DMS114 treated with DMSO at 0.1 percent for 48 hours (cell line): Measurements from ENCODE around the gene FASN.
"Not testable (repeated sequence)": the region's sequence is repeated elsewhere in the genome, so short reads cannot be mapped to it uniquely, and the experiment has no call there.

ENCODE experiments used
- DNase-seq: peaks from one replicate; lab custom pipeline; 2025; ENCODE audit not compliant: unreplicated experiment; lab: John Stamatoyannopoulos, UW

Gene FASN

DNA sequence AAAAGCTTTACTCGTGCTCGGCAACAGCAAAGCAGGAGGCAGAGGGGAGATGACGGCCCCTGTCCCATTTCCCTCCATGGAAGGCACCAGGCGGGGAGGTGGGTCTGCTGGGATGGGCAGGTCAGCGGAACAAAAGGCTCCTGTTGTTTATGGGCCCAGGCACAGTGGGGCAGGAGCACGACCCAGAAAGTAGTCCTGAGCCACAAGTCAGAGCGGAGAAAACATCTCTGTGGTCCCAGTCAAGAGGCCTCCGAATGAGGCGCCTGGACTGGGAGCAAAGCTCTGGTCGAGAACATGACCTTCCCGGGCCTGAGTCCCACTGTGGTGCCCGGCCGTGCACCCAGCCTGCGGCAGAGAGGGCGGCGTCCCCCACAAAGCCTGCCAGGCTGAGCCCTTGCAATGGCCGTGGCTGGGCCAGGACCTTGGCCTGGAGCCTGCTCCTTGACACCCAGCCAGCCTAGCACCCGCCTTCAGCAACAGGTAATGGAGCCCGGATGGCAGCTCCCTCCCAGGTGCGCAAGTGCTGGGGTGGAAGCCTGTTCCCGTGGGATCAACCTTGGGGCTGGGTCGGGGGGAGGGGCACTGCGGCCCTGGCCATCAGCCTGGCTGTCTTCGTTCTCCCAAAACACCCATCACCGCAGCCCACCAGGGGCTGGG, 50.0 kb downstream of the FASN start:
- DNase-seq, result no peak

- DNase-seq, result no peak
Observed at GRCh38 chr17:82047379-82047778, 50.7 kb downstream of the FASN start.

DNA sequence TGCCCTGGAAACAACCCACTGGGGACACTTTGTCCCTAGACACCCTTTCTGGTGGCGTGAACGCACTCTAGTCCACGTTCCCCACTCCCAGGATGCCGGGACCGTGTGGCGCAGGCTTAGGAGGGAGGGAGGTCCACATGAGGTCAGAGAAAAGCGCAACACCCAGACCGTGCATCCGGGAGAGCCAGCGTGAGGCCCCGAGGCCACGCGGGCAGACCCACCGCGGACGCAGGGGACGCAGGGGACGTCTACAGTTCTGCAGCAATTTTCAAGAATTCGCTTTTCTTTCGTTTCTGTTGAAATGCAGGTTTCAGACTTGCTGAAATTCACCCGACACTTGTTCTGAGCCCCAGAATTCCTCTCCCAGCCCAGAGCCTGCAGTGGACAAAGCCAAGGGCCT, 51.1 kb downstream of the FASN start:
- DNase-seq, result no peak

- no peak for DNase-seq
Observed at GRCh38 chr17:82045936-82046484, 52.0 kb downstream of the FASN start.

DNA sequence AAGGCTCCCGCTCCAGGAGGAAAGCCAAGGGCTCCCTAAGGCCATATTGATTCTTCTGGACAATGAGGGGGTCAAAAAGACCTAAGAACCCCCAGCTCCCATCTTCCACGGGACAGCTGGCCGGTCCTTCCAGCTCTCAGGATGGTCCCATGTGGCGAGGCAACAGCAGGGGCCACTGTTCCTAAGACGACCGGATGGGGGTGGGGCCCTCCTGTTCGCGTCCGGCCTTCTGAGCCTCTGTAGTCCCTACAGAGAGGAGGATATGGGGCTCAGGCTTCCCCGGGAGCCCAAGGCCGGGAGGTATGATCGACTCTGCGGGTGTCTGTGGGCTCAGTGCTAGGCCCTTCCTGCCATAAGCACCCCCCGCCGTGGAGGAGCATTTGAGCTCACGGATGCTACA, 54.5 kb downstream of the FASN start:
- no peak for DNase-seq

DNA sequence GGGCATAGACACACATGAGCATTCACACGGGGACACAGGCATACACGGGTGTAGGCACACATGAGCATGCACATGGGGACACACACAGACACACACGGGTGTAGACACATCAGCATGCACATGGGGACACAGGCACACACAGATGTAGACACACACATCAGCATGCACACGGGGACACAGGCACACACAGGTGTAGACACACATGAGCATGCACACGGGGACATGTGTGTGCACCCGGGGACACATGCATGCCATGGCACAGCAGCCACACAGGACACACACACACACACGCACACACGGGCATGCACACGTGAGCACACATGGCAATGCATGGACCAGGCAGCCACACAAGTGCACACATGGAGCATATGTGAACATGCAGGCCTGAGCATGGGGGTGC, 55.4 kb downstream of the FASN start:
- no peak for DNase-seq

DNA sequence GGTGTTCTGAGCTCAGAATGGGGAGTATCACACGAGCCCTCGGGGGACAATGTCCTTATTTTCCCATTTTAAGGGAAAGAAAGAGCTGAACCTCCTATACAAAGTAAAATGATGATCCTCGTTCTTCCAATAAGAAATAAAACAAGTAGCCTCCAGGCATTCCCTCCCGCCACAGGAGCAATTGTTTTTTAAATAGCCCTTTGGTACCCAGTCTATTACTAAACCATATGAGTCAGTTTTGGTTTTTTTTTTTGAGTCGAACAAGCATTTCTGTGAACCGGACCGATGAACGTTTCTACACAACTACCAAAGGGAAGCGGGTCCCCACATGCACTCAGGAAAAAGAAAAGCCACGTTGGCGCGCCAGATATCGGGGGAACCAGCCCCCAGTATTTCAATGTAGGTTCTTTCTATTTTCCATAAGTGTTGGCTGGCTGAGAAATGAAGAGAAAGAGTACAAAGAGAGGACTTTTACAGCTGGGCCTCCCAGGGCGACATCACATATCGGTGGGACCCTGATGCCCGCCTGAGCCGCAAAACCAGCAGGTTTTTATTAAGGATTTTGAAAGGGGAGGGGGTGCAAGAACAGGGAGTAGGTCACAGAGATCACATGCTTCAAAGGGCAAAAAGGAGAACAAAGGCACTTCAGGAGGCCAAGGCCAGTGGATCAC, 56.8 kb downstream of the FASN start:
- no peak for DNase-seq

DNA sequence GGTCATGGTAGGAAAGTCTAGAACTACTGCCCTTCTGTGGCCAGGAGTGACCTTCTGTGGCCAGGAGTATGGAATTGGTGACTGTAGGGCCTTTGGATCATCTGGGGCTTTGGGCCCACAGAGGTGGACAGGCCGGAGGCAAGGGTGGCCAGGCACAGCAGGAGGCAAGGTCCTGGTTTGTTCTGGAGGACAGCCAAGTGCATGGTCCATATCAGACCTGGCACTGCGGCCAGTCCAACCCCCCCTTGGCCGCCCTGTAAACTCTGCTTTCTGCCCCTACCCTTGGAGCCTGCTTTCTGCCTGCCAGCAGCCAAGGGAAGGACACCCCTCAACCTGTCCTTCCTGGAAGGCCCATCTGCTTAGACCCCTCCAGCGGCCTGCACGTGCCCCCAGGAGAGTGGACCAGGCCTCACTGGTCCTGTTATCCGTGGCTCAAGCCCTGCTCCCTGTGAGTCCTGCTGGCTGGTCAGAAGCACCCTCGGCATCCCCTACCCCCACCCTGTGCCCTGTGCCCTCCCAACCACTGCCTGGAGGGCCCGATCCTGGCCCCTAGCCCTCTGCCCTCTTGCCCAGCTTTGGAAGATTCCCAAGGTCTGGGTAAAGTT, 58.2 kb downstream of the FASN start:
- no peak for DNase-seq

- not testable (repeated sequence) for DNase-seq
Observed at GRCh38 chr17:82038796-82039409, 59.1 kb downstream of the FASN start.

DNA sequence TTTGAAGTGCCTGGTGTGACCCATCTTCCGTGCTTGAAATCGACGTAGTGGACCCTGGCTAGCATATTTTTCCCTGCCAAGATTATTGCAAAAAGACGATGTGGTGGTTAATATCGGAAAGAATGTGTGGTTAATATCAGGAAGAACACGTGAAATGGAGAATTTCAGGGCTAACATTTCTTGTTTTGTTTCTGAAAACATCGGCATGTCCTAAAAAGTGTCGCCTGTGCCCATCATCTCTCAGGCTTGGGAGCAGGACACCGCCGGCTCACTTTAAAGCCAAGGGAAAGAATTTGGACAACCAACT, 60.2 kb downstream of the FASN start:
- no peak for DNase-seq

- peak; percentile 89 for DNase-seq
Observed at GRCh38 chr17:82037092-82037888, 60.7 kb downstream of the FASN start, which contains the start of gene DCXR. Gene DCXR (minus strand): TSS chr17:82037697. CDS start chr17:82037682, 15 bp downstream.

DNA sequence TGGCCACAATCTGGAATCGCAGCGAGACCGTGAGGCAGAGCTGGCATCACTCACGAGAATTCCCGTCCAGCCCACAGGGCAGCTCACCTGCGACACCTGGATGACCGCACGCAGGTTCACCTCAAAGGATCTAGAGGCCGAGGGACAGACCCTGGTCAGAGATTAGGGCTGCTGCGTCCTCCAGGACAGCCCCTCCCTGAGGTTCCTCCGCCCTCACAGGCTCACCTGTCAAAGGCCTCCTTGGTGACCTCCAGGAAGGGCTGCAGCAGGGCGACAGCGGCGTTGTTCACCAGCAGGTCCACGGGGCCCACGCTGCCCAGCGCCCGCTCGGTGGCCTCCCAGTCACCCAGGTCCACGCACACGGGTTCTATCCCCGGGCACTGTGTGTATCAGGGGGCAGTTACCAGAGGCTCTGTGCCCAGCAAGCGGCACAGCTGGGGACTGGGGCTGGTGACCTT, 61.4 kb downstream of the FASN start:
- DNase-seq, result no peak

- no peak for DNase-seq
Observed at GRCh38 chr17:82035956-82036633, 61.9 kb downstream of the FASN start.

GRCh38 chr17:82035488-82035887, 62.5 kb downstream of the FASN start:
- DNase-seq, result no peak

DNA sequence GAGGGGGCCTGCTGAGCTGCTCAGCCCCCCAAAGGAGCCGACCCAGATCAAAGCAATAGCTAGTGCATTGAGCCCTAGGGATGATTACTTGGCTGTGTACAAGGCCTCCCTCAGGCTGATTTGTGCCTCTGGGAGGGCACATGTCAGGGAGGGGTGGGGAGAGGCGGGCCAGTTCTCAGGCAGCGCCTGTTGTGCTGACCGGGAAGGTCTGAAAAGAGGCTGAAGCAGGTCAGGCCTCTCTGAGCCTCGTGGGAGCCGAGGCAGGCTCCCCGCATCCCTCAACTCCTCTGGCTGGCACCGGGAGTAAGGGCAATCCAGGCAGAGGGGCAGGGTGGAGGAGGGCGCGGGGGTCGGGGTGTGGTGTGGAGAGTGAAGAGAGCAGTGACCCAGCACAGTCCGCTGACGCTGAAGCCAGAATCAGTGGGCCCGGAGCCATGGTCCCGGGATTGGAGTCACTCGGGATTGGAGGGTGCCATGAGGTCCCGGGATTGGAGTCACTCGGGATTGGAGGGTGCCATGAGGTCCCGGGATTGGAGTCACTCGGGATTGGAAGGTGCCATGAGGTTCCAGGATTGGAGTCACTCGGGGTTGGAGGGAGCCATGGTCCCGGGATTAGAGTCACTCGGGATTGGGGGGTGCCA, 63.5 kb downstream of the FASN start:
- no peak for DNase-seq

DNA sequence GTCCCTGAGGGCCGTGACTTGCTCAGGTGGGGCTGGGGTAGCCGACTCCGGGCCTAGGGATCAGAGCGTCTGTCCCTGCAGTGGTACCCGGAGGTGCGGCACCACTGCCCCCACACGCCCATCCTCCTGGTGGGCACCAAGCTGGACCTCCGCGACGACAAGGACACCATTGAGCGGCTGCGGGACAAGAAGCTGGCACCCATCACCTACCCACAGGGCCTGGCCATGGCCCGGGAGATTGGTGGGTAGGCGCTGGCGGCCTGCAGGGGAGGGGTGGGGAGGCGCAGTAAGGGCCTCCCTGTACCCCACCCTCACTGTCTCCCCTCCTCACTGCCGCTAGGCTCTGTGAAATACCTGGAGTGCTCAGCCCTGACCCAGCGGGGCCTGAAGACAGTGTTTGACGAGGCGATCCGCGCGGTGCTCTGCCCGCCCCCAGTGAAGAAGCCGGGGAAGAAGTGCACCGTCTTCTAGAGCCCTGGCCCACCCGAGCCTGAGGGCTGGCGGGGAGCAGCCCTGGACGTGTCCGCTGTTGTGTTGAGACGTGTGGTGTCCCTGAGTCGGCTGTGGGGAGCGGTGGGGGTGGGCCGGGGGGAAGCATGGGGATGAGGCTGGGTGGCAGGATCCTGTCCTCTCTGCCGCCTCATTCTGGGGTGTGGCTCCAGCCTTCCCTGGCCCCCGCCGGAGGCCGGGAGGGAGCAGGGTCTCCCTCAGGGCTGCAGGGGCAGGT, 64.5 kb downstream of the FASN start:
- DNase-seq, result no peak

DNA sequence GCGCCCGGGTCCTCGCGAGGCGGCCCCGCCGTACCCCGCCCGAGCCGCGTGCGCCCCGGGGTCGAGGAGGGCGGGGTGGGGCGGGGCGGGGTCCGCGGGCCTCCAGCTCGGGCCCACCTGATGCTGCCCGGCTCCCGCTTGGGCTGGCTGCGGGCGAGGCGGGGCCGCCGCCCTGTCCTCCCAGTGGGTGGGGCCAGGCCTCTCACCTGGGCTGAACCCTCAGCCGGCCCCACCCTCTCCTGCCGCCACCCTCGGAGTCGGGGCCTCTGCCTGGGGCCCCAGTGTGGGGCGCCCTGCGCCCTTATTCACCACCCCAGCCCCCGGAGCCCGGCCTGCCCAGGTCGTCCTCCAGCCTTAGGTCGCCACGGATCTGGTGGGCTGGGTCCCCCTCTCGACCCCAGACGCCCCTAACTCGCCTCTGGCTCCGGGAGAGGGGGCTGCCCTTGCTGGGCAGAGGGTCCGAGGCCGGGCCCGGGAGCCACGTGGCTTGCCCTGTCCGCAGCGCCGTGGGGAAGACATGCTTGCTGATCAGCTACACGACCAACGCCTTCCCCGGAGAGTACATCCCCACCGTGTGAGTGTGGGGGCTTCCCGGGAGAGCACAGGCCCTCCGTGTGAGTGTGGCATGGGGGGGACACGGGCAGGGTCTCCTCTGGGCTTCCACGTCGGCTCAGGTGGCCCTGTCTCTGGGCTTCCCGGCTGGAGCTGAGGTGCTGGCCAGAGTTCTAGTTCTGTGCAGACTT, 66.0 kb downstream of the FASN start:
- no peak for DNase-seq

- DNase-seq, result no peak
Observed at GRCh38 chr17:82031303-82031884, 66.6 kb downstream of the FASN start, which contains the start of gene RAC3. Gene RAC3 (plus strand): TSS chr17:82031678. CDS start chr17:82031762, 84 bp downstream.
